Measurements from ENCODE around the gene IL5RA.

Gene IL5RA

DNA sequence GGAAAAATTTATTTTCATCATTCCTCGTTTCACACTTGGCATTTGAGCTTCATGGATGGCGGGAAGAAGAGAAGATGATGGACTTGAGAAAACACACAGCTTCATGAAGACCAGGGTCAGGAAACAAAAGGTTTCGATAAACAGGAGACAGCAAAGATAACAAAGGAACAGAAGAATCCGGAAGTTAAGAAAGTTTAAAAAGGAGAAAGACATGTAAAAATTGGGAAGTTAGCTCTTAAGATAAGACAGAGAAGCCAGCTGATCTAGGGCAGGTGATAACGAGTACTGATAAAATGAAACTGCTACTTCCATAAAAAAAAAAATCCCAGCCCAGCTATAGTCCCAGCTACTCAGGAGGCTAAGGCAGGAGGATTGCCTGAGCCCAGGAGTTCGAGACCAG is 23.9 kb downstream of the IL5RA start:
- Histone ChIP-seq H3K4me1 (ENCODE audit: control insufficient read depth in 2 of 2, insufficient read depth in 2 of 2, low read length in 2 of 2) (no peaks in the 10 kb centered on the region), H3K27ac (ENCODE audit: low read depth in 2 of 2, low read length in 2 of 2) (no peak overlapping the region), H3K9ac (ENCODE audit: low read depth in 1 of 2, low read length in 2 of 2) (no peak overlapping the region), H3K27me3 (ENCODE audit: control insufficient read depth in 2 of 2, insufficient read depth in 2 of 2, low read length in 2 of 2) (no peaks in the 10 kb centered on the region), H3K9me3 (ENCODE audit: control insufficient read depth in 2 of 2, low read length in 2 of 2) (no peaks in the 10 kb centered on the region), H3K36me3 (ENCODE audit: control insufficient read depth in 2 of 2, insufficient read depth in 2 of 2, low read length in 2 of 2) (no peaks in the 10 kb centered on the region), H3K4me3 (ENCODE audit: low read length in 2 of 2) (no peak overlapping the region)

DNA sequence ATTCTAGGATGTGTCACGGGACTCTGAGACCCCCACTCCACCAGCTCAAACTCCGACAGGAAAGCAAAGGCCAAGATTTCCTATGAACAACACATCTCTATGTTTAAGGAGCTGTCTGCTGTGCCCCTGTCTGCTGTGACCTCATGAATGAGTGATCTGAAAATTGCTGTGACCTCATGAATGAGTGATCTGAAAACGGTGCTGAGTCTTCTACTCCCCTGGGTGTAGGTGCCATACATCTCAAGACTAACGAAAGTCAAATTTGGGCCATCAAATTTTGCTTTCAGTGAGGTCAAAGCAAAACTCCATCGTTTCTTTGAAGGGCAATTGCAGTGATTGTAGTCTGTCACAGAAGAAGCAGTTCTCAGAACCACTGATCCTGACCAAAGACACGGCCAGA is 24.4 kb downstream of the IL5RA start:
- no peaks in the 10 kb centered on the region for H3K36me3 ChIP-seq (ENCODE audit: control insufficient read depth in 2 of 2, insufficient read depth in 2 of 2, low read length in 2 of 2)
- H3K4me3 ChIP-seq (ENCODE audit: low read length in 2 of 2): no peak overlapping the region
- no peaks in the 10 kb centered on the region for H3K4me1 ChIP-seq (ENCODE audit: control insufficient read depth in 2 of 2, insufficient read depth in 2 of 2, low read length in 2 of 2)
- no peak overlapping the region for H3K27ac ChIP-seq (ENCODE audit: low read depth in 2 of 2, low read length in 2 of 2)
- H3K27me3 ChIP-seq (ENCODE audit: control insufficient read depth in 2 of 2, insufficient read depth in 2 of 2, low read length in 2 of 2): no peaks in the 10 kb centered on the region
- no peaks in the 10 kb centered on the region for H3K9me3 ChIP-seq (ENCODE audit: control insufficient read depth in 2 of 2, low read length in 2 of 2)
- H3K9ac ChIP-seq (ENCODE audit: low read depth in 1 of 2, low read length in 2 of 2): no peak overlapping the region

DNA sequence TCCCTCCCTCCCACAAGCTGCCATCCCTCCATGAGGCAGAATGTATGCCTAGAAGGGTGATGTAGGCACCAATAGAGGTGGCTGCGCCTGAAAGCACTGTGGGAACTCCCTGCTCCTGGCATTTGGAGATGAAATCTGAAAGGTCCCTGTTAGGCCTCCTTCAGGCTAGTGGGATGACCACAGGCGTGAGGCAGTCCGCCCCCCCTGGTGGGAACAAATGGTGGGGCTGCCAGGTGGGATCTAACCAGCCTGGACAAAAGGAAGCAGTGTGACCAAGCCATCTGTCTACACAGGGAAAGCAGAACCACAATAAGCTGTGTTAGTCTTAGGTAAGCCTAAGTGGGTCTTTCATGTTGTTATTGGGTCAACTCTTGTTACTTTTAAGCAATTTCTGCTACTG is 25.3 kb downstream of the IL5RA start:
- Histone ChIP-seq H3K36me3 (ENCODE audit: control insufficient read depth in 2 of 2, insufficient read depth in 2 of 2, low read length in 2 of 2) (no peaks in the 10 kb centered on the region), H3K9ac (ENCODE audit: low read depth in 1 of 2, low read length in 2 of 2) (no peak overlapping the region), H3K27ac (ENCODE audit: low read depth in 2 of 2, low read length in 2 of 2) (no peak overlapping the region), H3K4me3 (ENCODE audit: low read length in 2 of 2) (no peak overlapping the region), H3K9me3 (ENCODE audit: control insufficient read depth in 2 of 2, low read length in 2 of 2) (no peaks in the 10 kb centered on the region), H3K4me1 (ENCODE audit: control insufficient read depth in 2 of 2, insufficient read depth in 2 of 2, low read length in 2 of 2) (no peaks in the 10 kb centered on the region), H3K27me3 (ENCODE audit: control insufficient read depth in 2 of 2, insufficient read depth in 2 of 2, low read length in 2 of 2) (no peaks in the 10 kb centered on the region)

DNA sequence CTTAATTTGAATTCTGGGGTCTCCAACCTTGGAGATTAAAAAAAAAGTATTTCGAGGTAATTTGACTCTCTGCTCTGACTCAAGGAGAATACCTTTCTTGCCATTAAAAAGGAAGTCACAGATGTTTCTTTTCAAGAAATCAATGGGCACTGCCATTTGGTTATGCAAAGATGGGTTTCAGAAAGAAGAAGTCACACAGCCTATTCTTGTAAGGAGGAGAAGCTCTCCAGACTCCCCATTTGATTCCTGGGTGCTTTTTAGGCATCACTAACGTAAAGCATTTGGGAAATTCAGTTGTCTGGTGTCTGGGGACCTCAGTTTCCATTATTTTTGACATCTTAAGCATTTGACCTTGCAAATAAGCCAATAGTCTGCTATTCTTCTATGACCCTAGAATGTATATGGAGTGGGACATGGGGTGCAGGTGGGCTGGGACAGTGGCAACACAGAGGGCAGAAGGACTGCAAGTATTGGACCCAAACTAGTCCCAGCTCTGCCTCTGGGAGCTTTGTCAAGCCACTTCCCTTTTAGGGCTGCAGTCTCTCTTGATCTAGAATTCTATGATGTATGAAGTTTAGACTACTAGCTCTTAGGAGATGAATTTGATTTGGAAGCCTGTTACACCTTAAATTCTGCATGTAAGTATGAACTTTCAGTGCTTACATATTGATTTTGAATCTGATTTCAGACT is 27.8 kb downstream of the IL5RA start:
- H3K9me3 ChIP-seq (ENCODE audit: control insufficient read depth in 2 of 2, low read length in 2 of 2): no peaks in the 10 kb centered on the region
- H3K27ac ChIP-seq (ENCODE audit: low read depth in 2 of 2, low read length in 2 of 2): no peak overlapping the region
- H3K36me3 ChIP-seq (ENCODE audit: control insufficient read depth in 2 of 2, insufficient read depth in 2 of 2, low read length in 2 of 2): no peaks in the 10 kb centered on the region
- H3K27me3 ChIP-seq (ENCODE audit: control insufficient read depth in 2 of 2, insufficient read depth in 2 of 2, low read length in 2 of 2): no peaks in the 10 kb centered on the region
- no peaks in the 10 kb centered on the region for H3K4me1 ChIP-seq (ENCODE audit: control insufficient read depth in 2 of 2, insufficient read depth in 2 of 2, low read length in 2 of 2)
- H3K4me3 ChIP-seq (ENCODE audit: low read length in 2 of 2): no peak overlapping the region
- no peak overlapping the region for H3K9ac ChIP-seq (ENCODE audit: low read depth in 1 of 2, low read length in 2 of 2)

- Histone ChIP-seq H3K36me3 (ENCODE audit: control insufficient read depth in 2 of 2, insufficient read depth in 2 of 2, low read length in 2 of 2) (no peaks in the 10 kb centered on the region), H3K27ac (ENCODE audit: low read depth in 2 of 2, low read length in 2 of 2) (no peak overlapping the region), H3K9me3 (ENCODE audit: control insufficient read depth in 2 of 2, low read length in 2 of 2) (no peaks in the 10 kb centered on the region), H3K4me1 (ENCODE audit: control insufficient read depth in 2 of 2, insufficient read depth in 2 of 2, low read length in 2 of 2) (no peaks in the 10 kb centered on the region), H3K27me3 (ENCODE audit: control insufficient read depth in 2 of 2, insufficient read depth in 2 of 2, low read length in 2 of 2) (no peaks in the 10 kb centered on the region), H3K4me3 (ENCODE audit: low read length in 2 of 2) (no peak overlapping the region), H3K9ac (ENCODE audit: low read depth in 1 of 2, low read length in 2 of 2) (no peak overlapping the region)
Observed at GRCh38 chr3:3081381-3082233, 28.6 kb downstream of the IL5RA start.

DNA sequence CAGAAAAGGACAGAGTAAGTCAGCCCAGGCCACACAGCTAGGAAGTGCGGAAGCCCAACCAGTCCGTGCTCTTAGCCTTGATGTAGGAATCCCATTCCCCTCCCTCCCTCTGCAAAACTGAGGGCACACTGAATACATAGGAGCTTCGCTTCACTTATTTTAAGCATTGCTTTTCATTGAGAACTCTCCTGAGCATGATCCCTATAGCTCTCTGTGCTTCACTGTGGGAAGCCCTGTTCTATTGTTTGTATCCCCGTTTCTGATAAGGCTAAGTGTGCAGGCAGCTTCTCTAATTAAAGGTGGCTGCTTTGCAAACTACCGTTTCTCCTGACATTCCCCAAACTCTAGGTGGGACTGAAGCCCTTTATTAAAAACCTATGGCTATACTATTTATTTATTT is 29.9 kb downstream of the IL5RA start:
- no peaks in the 10 kb centered on the region for H3K9me3 ChIP-seq (ENCODE audit: control insufficient read depth in 2 of 2, low read length in 2 of 2)
- H3K4me1 ChIP-seq (ENCODE audit: control insufficient read depth in 2 of 2, insufficient read depth in 2 of 2, low read length in 2 of 2): no peaks in the 10 kb centered on the region
- H3K27me3 ChIP-seq (ENCODE audit: control insufficient read depth in 2 of 2, insufficient read depth in 2 of 2, low read length in 2 of 2): no peaks in the 10 kb centered on the region
- no peak overlapping the region for H3K9ac ChIP-seq (ENCODE audit: low read depth in 1 of 2, low read length in 2 of 2)
- no peak overlapping the region for H3K27ac ChIP-seq (ENCODE audit: low read depth in 2 of 2, low read length in 2 of 2)
- H3K4me3 ChIP-seq (ENCODE audit: low read length in 2 of 2): no peak overlapping the region
- H3K36me3 ChIP-seq (ENCODE audit: control insufficient read depth in 2 of 2, insufficient read depth in 2 of 2, low read length in 2 of 2): no peaks in the 10 kb centered on the region

GRCh38 chr3:3074551-3075257 is 35.5 kb downstream of the IL5RA start:
- Histone ChIP-seq H3K9ac (ENCODE audit: low read depth in 1 of 2, low read length in 2 of 2) (no peak overlapping the region), H3K27me3 (ENCODE audit: control insufficient read depth in 2 of 2, insufficient read depth in 2 of 2, low read length in 2 of 2) (no peaks in the 10 kb centered on the region), H3K36me3 (ENCODE audit: control insufficient read depth in 2 of 2, insufficient read depth in 2 of 2, low read length in 2 of 2) (no peaks in the 10 kb centered on the region), H3K27ac (ENCODE audit: low read depth in 2 of 2, low read length in 2 of 2) (no peak overlapping the region), H3K4me1 (ENCODE audit: control insufficient read depth in 2 of 2, insufficient read depth in 2 of 2, low read length in 2 of 2) (no peaks in the 10 kb centered on the region), H3K4me3 (ENCODE audit: low read length in 2 of 2) (no peak overlapping the region), H3K9me3 (ENCODE audit: control insufficient read depth in 2 of 2, low read length in 2 of 2) (no peaks in the 10 kb centered on the region)

GRCh38 chr3:3071136-3071535 is 39.0 kb downstream of the IL5RA start:
- Histone ChIP-seq H3K4me1 (ENCODE audit: control insufficient read depth in 2 of 2, insufficient read depth in 2 of 2, low read length in 2 of 2) (no peaks in the 10 kb centered on the region), H3K36me3 (ENCODE audit: control insufficient read depth in 2 of 2, insufficient read depth in 2 of 2, low read length in 2 of 2) (no peaks in the 10 kb centered on the region), H3K4me3 (ENCODE audit: low read length in 2 of 2) (no peak overlapping the region), H3K9ac (ENCODE audit: low read depth in 1 of 2, low read length in 2 of 2) (no peak overlapping the region), H3K27ac (ENCODE audit: low read depth in 2 of 2, low read length in 2 of 2) (no peak overlapping the region), H3K27me3 (ENCODE audit: control insufficient read depth in 2 of 2, insufficient read depth in 2 of 2, low read length in 2 of 2) (no peaks in the 10 kb centered on the region), H3K9me3 (ENCODE audit: control insufficient read depth in 2 of 2, low read length in 2 of 2) (no peaks in the 10 kb centered on the region)

DNA sequence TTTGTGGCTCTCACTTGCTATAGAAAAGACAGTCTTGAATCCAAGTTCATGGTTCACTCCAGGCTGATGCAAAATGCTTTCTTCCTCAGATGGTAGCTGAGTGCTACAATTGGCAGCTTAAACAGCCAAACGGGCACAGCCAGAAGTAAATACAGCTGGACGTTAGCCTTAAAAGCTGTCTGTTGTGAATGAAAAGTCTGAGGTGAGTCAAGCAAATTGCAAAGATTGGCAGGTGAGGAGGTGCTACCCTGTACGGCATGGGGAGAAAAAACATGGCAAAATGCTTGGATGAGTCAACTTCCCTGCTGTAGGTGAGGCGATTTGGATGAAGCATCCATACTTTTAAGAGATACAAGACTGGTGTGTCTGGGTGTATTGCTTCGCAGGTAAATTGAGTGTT is 40.5 kb downstream of the IL5RA start:
- Histone ChIP-seq H3K4me3 (ENCODE audit: low read length in 2 of 2) (no peak overlapping the region), H3K36me3 (ENCODE audit: control insufficient read depth in 2 of 2, insufficient read depth in 2 of 2, low read length in 2 of 2) (no peaks in the 10 kb centered on the region), H3K9me3 (ENCODE audit: control insufficient read depth in 2 of 2, low read length in 2 of 2) (no peaks in the 10 kb centered on the region), H3K27me3 (ENCODE audit: control insufficient read depth in 2 of 2, insufficient read depth in 2 of 2, low read length in 2 of 2) (no peaks in the 10 kb centered on the region), H3K27ac (ENCODE audit: low read depth in 2 of 2, low read length in 2 of 2) (no peak overlapping the region), H3K4me1 (ENCODE audit: control insufficient read depth in 2 of 2, insufficient read depth in 2 of 2, low read length in 2 of 2) (no peaks in the 10 kb centered on the region), H3K9ac (ENCODE audit: low read depth in 1 of 2, low read length in 2 of 2) (no peak overlapping the region)

- Histone ChIP-seq H3K27me3 (ENCODE audit: control insufficient read depth in 2 of 2, insufficient read depth in 2 of 2, low read length in 2 of 2) (no peaks in the 10 kb centered on the region), H3K36me3 (ENCODE audit: control insufficient read depth in 2 of 2, insufficient read depth in 2 of 2, low read length in 2 of 2) (no peaks in the 10 kb centered on the region)
Observed at GRCh38 chr3:3068358-3068881, 41.8 kb downstream of the IL5RA start.

More at GRCh38 chr3:3068358-3068881, 41.8 kb downstream of the IL5RA start:
- Histone ChIP-seq H3K9ac (ENCODE audit: low read depth in 1 of 2, low read length in 2 of 2) (no peak overlapping the region), H3K9me3 (ENCODE audit: control insufficient read depth in 2 of 2, low read length in 2 of 2) (no peaks in the 10 kb centered on the region), H3K4me1 (ENCODE audit: control insufficient read depth in 2 of 2, insufficient read depth in 2 of 2, low read length in 2 of 2) (no peaks in the 10 kb centered on the region), H3K27ac (ENCODE audit: low read depth in 2 of 2, low read length in 2 of 2) (no peak overlapping the region), H3K4me3 (ENCODE audit: low read length in 2 of 2) (no peak overlapping the region)

All from mucosa of rectum (tissue), 2 donors.